ENCODE data around the gene SERPINB1.

The SERPINB1 gene

DNA sequence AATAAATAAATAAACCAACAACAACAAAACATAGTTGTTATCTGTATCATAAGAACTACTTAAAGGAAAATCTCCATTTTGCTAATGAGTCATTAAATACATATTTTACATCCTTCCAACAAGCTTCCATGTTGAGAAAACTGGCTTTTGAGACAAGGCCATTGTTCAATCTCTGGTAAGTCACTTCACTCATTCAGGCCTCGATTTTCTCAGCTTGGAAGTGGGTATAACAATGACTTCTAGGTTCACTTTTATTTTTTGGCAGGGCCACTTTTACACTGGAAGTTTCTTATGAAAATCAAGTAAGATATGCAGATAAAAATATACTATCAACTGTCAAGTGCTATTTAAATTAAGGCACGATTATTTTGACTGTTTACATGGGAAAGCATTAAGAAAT lies 46.5 kb downstream of the SERPINB1 start:
- no peak for DNase-seq (ENCODE audit: low read depth)
- TF ChIP-seq, protein P1, sequence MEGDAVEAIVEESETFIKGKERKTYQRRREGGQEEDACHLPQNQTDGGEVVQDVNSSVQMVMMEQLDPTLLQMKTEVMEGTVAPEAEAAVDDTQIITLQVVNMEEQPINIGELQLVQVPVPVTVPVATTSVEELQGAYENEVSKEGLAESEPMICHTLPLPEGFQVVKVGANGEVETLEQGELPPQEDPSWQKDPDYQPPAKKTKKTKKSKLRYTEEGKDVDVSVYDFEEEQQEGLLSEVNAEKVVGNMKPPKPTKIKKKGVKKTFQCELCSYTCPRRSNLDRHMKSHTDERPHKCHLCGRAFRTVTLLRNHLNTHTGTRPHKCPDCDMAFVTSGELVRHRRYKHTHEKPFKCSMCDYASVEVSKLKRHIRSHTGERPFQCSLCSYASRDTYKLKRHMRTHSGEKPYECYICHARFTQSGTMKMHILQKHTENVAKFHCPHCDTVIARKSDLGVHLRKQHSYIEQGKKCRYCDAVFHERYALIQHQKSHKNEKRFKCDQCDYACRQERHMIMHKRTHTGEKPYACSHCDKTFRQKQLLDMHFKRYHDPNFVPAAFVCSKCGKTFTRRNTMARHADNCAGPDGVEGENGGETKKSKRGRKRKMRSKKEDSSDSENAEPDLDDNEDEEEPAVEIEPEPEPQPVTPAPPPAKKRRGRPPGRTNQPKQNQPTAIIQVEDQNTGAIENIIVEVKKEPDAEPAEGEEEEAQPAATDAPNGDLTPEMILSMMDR (conservative IDR thresholded peaks at IDR 0.05; ENCODE audit: control insufficient read depth, insufficient read depth, low read depth, low read length), result no peak
- H3K4me3 ChIP-seq (ENCODE audit: control insufficient read depth, low read depth, low read length), result no peak overlapping the region

DNA sequence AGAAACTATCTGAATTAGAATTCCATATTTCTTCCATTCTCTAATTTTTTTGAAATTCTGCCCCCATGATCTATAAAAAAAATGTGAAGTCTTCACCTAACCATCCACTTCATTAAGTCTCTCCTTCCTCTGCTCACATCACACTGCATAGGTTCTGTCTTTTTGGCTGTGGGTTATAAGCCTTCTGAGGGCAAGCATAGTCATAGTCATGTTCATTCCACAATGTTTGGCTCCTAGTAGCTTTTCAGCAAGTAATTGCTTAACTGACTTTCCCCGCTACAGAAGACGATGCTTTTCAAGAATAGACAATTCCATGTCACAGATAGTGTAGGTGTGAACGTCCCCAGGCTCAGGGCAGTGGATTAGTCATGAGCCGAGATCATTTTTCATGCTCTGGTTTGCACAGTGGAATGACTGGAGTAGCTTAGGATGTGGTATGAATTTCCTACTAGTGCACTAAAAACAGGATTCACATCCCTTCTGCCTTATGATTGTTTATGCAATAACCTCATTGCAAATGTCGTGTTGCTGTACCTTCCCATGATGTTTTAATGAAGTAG lies 47.4 kb downstream of the SERPINB1 start:
- DNase-seq (ENCODE audit: low read depth), result peak; percentile 45

DNA sequence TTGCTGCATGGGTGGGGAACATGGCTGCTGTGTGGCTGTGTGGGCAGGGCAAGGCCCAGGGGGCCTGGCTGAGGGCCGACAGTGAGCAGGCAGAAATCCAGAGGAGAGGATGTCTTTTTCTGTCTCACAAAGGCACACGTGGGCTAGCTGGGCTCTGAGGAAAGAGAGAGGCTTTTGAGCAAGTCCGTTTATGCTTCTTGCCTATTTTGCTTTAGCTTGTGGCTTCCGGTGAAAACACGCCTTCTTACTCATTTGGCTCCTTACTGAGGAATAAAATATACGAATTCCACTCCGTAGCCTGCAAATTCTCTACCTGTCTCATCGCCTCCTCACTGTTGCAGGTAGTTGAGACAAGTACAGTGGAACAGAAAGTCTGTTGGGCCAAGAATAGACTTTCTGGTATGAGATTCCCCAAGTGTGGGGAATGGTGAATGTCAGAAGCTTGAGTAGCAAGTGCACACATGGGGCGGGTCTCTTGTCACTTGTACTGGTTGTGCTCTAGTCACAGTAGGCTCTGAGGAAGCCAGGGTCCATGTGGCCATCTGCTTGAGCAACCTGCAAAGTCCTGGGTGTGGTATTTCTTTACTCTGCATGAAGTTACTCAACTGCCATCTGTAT lies 48.0 kb downstream of the SERPINB1 start:
- TF ChIP-seq, protein P1 (conservative IDR thresholded peaks at IDR 0.05; ENCODE audit: control insufficient read depth, insufficient read depth, low read depth, low read length), result no peak
- no peak overlapping the region for H3K4me3 ChIP-seq (ENCODE audit: control insufficient read depth, low read depth, low read length)
- no peak for DNase-seq (ENCODE audit: low read depth)

More for the DNA sequence above, 47.4 kb downstream of the SERPINB1 start:
- no peak overlapping the region for H3K4me3 ChIP-seq (ENCODE audit: control insufficient read depth, low read depth, low read length)
- TF ChIP-seq, protein P1 (conservative IDR thresholded peaks at IDR 0.05; ENCODE audit: control insufficient read depth, insufficient read depth, low read depth, low read length), result no peak

DNA sequence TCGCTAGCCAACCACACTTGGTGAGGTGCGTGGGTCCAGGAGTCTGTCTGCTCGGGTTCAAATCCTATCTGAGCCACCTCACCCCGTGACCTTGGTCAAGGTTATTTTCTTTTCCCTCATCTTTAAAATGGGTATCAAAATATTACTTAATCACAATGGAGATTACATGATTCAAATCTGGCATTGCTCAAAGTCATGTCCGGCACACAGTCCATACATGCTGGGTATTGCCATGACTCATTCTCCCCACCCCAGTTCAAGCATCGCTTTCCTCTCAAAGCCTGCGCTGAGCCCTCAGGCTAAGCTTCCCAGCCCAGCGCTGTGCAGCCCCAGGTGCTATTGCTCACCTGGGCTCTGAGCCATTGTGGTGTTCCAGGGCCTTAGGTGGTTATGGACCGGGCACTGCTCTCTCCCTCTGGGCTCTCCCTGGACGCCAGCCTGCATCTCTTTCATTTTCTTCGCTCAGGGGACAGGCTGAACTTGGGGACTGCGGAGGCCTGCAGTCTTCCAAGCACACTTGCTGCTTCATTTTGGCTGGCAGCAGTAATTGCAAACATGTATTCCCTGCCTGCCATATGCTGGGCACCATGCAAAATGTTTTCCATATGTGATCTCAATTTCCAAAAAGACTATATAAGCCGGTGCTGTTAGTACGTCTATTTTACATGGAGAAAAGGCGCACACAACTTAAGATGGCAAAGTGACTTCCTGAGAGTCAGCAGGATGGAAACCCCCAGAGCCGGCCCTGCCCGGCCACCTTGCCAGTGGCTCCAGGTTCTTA lies 49.1 kb downstream of the SERPINB1 start:
- TF ChIP-seq, protein P1 (conservative IDR thresholded peaks at IDR 0.05; ENCODE audit: control insufficient read depth, insufficient read depth, low read depth, low read length), result no peak
- no peak overlapping the region for H3K4me3 ChIP-seq (ENCODE audit: control insufficient read depth, low read depth, low read length)
- peak; percentile 24 for DNase-seq (ENCODE audit: low read depth)

DNA sequence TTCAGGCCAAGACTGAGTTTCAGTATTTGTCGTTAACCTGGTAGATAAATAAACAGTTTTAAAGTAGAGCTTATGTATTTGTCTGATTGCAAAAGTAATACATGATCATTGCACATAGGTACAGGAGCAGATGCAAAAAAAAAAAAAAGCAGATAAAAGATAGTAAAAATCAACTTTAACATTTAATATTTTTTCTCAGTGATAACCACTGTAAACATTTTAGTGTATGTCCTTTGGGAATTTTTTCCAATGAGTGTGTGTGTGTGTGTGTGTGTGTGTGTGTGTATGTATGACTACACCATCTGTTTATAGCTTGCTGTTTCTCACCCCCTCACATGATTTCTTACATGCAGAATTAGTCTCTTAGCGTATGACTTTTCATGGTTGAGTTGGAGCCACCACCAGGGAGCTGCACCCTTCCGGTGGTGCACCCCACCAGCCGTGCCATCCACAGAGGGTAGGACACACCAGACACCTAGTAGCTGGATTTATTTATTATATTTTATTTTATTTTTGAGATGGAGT lies 50.2 kb downstream of the SERPINB1 start:
- no peak overlapping the region for H3K4me3 ChIP-seq (ENCODE audit: control insufficient read depth, low read depth, low read length)
- TF ChIP-seq, protein P1 (conservative IDR thresholded peaks at IDR 0.05; ENCODE audit: control insufficient read depth, insufficient read depth, low read depth, low read length), result no peak
- no peak for DNase-seq (ENCODE audit: low read depth)

DNA sequence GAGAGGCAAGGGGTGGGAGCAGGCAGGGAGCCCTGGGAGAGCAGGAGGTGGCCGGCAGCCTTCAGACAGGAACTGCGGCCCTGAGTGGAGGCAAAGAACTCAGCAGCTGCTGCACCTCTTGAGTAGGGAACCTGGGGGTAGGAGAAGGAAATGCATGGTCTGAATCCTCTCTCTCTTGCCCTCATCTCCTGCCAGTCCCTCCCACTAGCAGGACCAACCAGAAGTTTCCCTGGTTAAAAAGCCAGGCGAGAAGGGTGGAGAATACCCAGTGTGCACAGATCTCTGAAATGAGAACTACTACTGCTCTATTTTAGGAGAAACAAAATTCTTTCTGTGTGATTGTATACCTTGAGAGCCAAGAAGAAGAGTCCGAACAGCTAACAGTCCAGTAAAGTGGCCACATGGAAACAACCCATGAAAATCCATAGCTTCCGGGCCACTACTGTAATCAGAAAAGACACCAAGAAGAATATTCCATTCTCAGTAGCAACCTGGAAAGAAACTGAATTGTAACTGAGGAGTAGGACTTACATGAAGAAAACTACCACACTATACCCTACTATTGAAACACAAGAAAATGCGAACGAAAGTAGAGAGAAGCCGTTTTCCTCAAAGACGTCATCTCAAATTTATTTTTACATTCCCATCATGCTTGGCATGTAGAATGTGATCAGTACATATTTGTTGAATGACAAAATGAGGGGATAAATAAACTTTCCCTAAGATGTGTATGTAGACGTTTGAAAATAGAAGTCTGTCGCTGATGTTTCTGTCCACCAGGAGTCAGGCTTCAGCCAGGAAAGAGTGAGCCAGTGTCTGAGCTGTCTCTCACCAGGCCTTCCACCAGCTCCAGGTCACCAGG lies 50.8 kb downstream of the SERPINB1 start:
- no peak overlapping the region for H3K4me3 ChIP-seq (ENCODE audit: control insufficient read depth, low read depth, low read length)
- TF ChIP-seq, protein P1 (conservative IDR thresholded peaks at IDR 0.05; ENCODE audit: control insufficient read depth, insufficient read depth, low read depth, low read length), result peak; percentile 89
- peak; percentile 88 for DNase-seq (ENCODE audit: low read depth)
